GM21381 (cell line): ENCODE measurements around the gene MTUS2.
A peak's percentile ranks its signal among the peaks of the same experiment; 100 is the strongest.

Experiments
- ATAC-seq: cut with Tn5 transposase; IDR thresholded peaks from one replicate; pipeline ENCODE4 v1.9.1; 2021; ENCODE audit warnings: mild to moderate bottlenecking, moderate library complexity; ENCODE audit not compliant: unreplicated experiment

MTUS2 gene

DNA sequence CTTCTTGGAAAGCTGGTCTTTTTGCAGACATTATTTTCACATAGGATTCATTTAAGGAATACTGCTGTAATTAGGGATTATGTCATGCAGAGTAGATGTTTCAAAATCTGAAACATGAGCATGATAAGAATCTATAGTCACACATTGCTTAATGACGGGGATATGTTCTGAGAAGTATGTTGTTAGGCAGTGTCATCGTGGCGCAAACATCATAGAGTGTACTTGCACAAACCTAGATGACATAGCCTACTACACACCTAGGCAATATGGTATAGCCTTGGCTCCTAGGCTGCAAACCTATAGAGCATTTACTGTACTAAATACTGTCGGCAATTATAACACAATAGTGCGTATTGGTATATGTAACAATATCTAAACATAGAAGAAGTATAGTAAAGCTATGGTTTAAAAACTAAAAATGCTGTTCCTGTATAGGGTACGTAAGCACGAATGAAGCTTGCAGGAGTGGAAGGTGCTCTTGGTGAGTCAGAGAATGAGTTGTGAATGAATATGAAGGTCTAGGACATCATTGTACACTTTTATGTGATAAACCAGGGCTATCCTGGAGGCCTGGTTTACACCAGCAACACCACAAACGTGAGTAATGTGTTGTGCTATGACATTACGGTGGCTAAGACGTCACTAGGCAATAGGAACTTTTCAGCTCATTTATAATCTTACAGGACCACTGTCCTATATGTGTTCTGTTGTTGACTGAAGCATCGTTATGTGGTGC, 283.1 kb downstream of the MTUS2 start:
- no peak for ATAC-seq

DNA sequence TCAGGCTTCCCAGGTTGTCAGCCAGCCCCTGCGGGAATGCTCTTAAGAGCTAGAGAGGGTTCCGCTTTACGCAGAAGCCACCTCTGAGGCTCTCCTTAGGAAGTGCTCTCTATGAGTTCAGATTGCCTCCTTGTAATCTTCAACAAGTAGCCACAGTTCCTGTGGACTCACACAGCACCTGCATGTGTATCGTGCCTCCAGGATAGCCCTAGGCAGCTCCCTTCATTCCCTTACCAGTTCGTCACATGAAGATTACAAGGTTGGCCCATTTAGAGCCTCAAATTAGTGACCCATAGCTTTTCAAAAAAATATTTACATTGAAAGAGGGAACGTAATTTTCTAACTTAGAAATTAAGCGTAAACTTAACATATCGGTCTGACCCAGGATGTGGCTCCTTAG, 284.3 kb downstream of the MTUS2 start:
- no peak for ATAC-seq

DNA sequence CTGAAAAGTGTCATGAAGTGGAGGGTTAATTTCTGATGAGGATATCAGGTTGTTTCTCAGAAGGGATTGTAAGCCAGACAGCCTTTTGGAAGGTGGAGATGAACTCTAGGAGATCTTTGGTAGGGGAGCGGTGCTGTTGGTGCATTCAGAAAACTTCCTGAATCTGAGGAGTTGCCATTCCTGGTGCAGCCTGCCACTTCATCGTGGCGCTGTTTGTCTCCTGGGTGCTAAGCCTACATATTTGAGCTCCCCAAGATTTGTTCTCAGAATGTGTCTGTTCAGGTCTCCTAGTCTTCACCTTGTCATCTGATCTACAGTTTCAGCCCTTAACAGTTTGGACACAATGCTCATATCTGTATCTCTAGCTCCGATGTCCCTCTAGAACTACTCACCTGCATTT, 285.6 kb downstream of the MTUS2 start:
- ATAC-seq, result no peak

DNA sequence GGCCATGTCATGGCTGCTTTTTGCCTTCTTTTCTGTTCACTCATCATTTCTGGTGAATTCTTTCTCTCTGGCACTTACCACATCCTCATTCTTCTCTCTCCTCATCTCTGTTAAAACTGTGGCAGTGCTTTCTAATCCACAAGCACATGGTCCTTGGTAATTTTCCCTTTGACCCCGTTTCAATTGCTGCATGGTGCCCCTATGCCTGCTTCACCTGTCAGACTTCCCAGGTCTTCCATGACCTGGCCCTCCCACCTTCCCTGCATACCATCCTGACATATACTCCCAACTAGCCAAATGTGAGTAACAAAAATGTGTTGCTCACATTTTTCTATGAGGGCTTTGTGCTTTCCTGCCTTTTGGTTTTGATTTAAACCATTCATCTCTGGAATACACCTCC, 286.5 kb downstream of the MTUS2 start:
- no peak for ATAC-seq

DNA sequence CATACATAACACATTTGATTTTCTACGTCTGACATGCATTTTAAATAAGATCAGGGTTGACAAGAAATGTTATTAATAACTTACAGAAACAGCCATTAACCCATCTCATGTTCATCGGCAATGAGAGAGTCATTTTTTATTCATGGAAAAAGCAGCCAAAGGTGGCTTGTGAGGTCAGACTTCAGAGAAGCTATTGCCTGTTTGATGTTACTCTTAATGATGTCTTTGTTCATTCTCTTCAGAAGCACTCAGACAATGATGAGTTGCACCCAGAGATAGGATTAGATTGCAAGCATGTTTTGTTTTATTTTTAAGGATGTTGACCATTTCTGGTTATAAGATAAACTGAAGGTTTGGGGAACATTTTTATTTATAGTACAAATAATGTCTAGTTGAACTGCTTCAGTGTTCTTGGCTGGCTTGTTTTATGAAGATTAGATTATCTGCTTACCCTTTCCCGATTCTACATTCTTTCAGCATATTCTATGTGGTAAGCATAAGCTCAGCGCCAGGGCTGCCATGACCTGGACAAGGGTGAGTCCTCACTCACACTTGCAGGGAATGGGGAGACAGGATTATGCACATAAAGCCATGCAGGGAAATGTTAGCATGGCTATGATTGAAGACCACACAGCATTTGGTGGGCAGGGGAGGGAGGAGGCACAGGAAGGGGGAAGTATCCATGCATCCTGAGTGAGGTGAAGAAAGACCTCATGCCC, 288.1 kb downstream of the MTUS2 start:
- no peak for ATAC-seq

DNA sequence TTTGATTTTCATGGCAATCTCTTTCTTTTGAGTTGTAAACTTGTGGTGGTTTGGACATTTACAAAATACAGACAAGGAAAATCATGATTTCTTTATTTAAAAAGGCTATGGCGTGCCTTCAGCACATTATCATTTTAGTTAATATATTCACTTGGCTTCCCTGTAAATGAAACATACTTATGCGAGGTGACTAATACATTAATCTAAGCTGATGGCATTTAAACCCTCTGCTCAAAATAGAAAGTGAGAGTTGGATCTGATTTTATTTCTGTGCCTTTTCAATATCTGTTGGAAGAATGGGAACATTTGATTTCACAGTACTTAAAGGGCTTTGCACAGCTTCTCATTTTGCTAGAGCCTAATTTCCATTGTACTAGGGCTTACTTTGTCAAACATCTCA, 289.8 kb downstream of the MTUS2 start:
- no peak for ATAC-seq

DNA sequence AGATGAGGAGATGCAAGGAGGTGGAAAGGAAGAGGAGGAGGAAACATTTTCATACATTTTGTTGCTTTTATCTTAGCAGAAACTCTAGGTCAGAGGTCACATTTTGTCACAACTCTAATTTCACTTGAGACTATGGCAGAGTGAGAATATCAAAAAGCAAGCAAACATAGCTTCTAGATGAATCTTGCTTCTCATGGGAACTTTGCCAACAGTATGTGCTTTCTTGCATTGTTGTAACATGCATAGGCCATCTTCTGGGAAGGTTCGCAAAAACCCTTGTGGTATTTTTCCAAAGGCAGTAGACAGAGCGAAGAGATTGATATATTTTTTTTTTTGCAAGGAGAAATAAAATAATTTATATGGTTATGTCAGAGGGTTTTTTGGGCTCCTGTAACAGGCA, 291.3 kb downstream of the MTUS2 start:
- ATAC-seq, result no peak

DNA sequence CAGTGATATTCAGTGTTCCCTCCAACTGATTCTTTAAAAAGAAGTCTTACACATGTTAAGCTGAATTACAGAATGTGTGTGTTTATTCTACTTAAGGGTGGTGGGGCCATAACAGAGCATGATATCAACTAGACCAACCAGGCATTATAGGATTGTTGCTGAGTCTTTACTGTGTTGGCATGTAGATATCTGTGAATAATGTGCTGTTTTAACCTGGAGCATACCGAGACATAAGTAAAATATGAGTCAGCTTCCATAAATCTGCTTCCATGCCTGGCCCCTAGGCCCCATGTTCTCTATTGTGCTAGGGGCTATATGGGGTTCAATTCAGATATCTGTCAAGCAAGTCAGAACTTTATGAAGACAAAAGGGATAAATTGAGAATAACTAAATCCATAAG, 295.7 kb downstream of the MTUS2 start:
- no peak for ATAC-seq

DNA sequence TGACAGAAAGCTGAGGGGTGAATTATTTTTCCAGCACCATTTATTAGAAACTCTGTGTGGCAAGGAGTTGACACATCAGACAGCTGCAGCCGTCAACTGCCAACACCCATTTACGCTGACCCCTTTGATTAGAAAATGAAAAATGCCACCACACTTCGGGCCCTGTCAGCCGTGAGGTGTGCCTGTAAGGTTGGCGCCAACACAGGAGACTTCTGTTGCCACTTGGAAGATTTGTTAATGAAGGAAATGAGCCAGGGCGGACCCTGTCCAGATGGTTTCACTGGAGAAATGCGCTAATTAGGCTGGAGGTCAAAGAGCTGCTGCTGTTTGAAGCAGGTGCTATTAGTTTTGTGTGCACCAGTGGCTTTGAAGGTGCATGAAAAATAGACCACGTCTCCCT, 297.5 kb downstream of the MTUS2 start:
- no peak for ATAC-seq

DNA sequence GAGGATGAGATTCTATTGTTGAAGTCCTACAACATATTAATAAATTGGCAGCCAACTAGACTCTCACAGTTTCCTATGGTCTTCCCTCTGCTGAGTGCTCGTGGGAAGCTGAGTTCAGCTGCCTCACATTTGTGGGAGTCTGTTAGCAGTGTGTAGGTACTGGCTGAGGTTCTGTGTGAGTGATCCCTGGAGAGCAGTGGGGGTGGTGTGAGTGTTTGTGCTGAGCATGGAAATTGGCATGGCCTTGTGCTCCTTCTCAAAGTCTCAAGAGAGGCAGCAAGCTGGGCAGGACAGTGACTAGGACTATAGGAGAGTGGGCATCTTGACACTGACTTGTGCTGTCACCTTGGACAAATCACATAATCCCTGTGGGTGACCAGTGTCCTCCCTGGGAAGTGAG, 298.3 kb downstream of the MTUS2 start:
- ATAC-seq, result no peak

DNA sequence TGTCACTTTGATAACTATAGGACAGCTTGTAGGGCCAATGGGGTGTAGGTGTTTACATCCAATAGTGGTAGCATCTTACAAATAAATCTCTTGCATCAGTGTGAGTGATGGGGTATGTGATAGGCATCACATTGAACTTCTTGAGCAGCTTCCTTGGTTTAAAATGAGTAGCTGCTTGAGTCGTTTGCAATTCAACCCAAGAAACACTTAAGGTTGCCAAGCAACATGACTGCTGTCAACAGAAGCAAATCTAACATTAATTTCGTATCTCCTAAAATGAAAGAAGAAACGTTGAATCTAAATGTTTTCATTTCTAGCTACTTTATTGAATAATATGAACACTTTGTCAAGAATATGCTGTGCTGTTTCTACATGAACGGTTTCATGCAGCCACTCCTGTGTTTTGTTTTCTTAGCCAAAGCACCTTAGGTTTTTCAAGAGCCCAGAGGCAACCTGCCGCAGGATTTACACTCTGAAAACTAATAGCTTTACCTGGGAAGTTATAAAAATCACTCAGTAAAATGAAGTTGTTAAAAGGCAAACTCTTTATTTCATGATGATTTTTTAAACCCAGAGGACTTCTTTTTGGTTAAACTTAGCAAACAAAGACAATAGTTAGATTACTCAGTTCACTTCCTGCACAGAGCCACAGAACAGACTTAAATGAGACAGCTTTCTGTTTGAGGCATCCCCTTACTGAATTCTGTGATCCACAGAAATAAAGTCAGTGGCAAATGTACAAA, 305.2 kb downstream of the MTUS2 start:
- peak; percentile 67 for ATAC-seq

DNA sequence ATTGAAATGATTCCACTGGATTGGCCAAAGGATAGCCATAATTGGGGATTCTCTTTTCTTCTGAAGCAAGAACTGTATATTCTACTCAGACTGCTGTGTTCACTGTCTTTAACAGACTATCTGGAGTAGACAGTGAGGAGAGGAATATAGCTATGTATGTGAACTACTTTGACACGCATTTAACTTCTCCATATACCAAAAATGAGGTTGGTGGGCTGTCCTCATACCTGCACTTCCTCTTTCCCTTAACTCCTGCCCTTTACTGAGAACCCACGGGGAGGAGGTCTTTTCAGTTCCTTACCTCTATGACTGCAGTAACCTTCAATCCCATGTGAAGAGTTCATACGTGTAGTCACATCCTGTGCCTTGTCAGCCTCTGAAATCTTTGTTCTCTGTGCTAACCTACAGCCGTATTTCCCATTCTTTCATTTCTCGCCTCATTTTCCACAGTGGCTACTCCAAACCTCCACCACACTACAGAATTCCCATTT, 305.8 kb downstream of the MTUS2 start:
- ATAC-seq, result peak; percentile 68

DNA sequence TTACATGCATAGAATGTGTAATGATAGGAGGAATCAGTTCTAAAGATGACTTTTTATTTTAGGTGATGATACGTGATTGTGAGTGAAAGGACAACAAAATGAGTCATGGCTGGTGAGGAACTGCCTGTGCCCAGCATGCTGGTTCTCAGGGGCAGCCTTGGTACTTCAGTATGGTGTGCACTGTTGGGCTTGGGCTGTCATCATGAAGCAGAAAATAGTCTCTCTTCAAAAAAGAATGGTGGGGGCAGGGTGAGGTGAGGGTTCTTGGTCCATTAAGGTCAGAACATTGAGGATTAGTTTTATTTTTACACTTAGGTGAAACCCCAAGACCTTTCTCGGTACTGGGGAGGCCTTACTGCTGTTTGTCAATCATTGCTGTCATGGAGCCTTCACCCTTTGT, 309.5 kb downstream of the MTUS2 start:
- no peak for ATAC-seq

DNA sequence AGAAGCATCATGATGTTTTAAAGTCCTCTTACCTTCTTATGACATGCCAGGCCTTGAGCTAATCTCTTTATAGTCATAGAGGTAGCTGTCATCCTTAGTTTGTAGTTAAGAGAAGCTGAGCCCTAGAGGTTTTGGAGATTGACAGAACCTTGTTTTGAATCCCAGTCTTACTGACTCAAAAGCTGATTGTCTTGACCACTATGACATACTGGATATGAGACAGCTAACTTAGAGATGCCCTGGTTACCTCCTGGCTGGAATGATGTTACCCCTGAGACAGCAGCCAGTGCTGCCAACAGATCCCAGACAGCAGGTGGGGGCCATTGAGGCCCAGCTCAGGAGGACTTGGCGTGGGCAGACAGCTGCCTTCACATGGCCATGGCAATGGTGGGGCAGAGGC, 311.0 kb downstream of the MTUS2 start:
- no peak for ATAC-seq

DNA sequence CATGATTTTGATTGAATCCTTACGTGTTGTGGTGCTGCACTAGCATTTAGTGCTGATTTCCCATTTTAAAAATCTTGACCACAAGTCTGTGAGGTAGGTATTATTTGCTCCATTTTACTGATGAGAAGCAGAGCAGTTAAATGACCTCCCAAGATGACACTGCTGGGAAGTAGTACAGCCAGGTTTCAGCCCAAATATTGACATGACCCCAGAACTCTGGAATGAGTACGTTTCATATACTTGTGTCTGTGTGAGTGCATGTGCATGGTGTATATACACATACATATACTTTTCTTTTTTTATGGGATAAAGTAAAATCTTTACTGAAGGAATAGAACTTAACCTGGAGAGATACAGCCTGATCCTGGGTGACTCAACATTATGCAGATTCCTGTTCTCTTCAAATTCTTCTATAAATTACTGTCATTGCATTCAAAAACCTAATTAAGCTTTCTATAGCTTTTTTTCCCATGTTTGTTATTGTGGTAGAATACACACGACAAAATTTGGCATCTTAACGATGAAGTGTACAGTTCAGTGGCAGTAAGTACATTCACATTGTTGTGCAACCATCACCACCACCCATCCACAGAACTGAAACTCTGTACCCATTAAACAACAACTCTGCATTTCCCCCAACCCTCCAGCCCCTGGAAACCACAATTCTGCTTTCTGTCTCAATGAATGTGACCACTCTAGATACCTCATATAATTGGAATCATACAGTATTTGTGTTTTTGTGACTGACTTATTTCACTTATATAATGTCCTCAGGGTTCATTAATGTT, 311.9 kb downstream of the MTUS2 start:
- no peak for ATAC-seq

DNA sequence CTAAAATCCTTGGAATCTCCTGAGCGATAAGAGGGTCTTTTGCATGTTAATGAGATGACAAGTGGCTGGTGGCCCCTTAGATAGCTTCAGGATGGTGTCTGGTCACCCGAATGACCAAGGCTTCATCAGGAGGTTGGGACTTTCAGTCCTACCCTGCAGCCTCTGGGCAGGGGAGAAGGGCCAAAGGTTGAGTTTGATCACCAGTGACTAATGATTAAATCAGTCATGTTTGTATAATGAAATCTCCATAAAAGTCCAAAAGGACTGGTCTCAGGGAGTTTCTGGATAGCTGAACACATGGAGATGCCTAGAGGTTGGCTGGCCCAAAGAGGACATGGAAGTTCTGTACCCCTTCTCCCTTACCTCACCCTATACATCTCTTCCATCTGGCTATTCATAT, 316.2 kb downstream of the MTUS2 start:
- no peak for ATAC-seq

DNA sequence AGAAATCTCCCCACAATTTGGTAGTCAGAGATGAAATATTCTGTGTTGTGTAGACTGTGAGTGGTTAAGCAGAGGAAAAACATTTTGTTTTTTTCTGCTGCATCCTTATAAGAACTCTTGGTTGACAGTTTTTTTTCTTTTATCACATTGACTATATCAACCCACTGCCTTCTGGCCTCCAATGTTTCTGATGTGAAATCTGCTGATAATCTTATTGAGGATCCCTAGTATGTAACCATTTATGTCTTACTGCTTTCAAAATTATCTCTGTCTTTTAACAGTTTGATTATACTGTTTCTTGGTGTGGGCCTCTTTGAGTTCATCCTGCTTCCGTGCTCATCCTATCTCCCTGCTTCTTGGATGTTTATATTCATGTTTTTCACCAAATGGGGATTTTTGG, 316.9 kb downstream of the MTUS2 start:
- no peak for ATAC-seq

DNA sequence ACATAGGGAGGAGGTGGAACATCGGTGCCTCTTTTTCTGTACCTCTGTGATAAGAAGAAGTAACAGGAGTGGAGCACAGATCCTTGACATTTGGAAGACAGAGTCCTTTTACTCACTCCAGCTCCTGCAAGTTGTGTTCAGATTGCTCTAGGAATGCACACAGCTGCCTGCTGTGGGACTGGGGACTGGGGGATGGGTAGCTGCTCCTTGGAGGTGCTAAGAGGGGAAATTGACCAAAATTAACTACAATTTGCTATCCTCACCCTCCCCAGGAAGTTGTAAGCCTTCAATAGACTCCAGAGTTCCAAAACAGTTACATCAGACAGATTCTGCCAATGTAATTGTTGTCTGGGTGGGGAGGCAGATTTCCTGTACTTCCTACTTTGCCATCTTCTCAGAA, 317.9 kb downstream of the MTUS2 start:
- ATAC-seq, result no peak

DNA sequence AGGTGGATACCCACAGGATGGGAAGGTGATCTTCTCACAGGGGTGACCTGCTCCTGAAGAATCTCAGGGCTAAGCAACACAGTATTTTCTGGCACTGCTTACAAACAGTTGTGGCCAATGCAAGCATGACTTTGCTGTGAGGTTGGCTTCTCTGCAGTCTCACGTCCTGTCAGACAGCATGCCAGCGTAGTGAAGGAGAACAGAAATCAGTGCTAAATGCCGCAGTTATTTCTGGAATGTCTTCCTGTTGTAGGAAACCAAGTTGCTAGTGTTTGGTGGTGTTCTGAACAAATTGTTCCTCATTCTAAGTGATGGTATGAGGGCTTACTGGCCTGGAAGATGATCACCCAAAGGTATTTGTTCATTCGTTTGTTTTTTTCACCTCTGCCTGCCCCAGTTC, 320.1 kb downstream of the MTUS2 start:
- no peak for ATAC-seq

DNA sequence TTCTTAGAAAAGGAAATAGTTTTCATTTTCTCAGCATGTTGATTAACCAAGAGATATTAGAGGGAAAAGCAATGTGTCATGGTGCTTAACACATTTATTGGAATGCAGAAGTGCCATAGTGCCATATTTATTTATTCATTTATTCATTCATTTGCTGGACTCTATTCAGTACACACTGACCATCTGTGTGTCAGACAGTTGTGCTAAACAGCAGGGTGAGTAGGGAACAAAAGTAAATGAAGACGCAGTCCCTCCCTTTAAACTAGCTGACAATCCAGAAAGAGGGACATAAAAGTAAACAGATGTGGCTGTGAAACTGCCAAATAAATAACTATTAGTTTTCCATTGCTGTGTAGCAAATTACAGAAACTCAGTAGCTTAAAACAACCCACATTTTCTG, 323.7 kb downstream of the MTUS2 start:
- no peak for ATAC-seq

DNA sequence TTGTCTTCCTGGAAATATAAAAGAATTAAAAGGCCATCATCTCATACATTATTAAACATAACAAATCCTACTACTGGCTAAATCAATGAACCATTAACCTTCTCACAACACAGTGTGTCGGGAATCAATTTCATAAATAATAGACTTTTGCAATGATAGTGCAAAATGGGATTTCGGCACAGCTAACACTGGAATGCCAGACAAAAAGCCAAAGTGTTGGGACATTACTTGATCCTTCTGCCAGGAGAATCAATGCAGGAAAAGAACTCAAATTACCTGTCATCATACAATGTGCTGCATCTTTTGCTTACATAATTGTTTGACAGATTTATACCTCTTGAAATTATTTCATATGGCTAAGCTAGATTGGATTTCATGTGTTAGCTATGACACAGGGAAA, 334.3 kb downstream of the MTUS2 start:
- no peak for ATAC-seq
